Measurements from ENCODE around the gene ARGFX.
"Not testable (repeated sequence)": the region's sequence is repeated elsewhere in the genome, so short reads cannot be mapped to it uniquely, and the experiment has no call there.

ARGFX gene

GRCh38 chr3:121599900-121600299, 32.2 kb downstream of the ARGFX start:
- not testable (repeated sequence) for DNase-seq (ENCODE audit: low read depth in 2 of 2)

- DNase-seq (ENCODE audit: low read depth in 2 of 2): no peak
Observed at GRCh38 chr3:121601212-121601812, 33.6 kb downstream of the ARGFX start.

DNA sequence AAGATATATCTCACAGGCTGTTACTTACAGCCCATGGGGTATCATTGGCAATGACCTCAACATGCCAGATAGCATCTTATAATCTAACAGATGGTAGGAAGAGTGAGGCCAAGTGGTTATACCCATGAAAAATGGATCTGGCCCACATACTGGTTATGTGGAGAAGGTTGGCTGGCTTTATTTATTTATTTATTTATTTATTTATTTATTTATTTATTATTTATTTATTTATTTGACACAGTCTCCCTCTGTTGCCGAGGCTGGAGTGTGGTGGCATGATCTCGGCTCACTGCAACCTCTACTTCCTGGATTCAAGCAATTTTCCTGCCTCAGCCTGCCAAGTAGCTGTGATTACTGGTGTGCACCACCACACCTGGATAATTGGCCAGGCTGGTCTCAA, 37.0 kb downstream of the ARGFX start:
- no peak for DNase-seq (ENCODE audit: low read depth in 2 of 2)

DNA sequence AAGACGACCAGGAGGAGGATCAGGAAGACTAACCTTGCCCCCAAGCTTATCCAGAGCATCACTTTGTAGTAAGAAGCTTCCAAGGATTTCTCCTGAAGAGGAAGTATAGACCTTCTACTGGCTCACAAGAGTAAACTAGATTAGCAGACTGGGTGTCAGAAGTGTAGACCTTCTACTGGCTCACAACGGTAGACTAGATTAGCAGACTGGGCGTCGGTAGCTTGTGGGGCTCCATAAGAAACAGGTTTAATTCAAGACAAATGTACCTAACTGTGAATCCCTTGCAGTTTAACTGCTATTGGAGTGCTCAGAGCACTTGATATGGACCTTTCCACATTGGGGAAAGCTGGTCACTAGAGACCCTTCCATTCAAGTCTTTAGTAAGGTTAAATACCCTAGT, 38.4 kb downstream of the ARGFX start:
- no peak for DNase-seq (ENCODE audit: low read depth in 2 of 2)
